Fibroblast of lung (primary cell): Measurements from ENCODE around the gene L1CAM.

ENCODE experiments used
- EZH2 ChIP-seq: IDR thresholded peaks from 2 replicates; pipeline ENCODE4 v1.5.1; 2012; ENCODE audit warnings: low read length, control low read depth, mild to moderate bottlenecking; ENCODE audit errors: missing control alignments
- TF ChIP-seq, protein P1 (sequence below), 2 donors: IDR thresholded peaks in 1 of 2; conservative IDR thresholded peaks in 1 of 2; 1 replicate in 1 of 2; 2 replicates in 1 of 2; pipeline ENCODE4 v1.5.1; 2011 to 2012; ENCODE audit warnings: low read length in 2 of 2, control low read depth in 1 of 2, inconsistent platforms in 1 of 2, low read depth in 1 of 2, mild to moderate bottlenecking in 1 of 2

GRCh38 chrX:153870791-153871360 lies 15.1 kb downstream of the L1CAM start:
- TF ChIP-seq, protein P1, sequence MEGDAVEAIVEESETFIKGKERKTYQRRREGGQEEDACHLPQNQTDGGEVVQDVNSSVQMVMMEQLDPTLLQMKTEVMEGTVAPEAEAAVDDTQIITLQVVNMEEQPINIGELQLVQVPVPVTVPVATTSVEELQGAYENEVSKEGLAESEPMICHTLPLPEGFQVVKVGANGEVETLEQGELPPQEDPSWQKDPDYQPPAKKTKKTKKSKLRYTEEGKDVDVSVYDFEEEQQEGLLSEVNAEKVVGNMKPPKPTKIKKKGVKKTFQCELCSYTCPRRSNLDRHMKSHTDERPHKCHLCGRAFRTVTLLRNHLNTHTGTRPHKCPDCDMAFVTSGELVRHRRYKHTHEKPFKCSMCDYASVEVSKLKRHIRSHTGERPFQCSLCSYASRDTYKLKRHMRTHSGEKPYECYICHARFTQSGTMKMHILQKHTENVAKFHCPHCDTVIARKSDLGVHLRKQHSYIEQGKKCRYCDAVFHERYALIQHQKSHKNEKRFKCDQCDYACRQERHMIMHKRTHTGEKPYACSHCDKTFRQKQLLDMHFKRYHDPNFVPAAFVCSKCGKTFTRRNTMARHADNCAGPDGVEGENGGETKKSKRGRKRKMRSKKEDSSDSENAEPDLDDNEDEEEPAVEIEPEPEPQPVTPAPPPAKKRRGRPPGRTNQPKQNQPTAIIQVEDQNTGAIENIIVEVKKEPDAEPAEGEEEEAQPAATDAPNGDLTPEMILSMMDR (conservative IDR thresholded peaks at IDR 0.05 in 1 of 2, IDR thresholded peaks at IDR 0.05 in 1 of 2; ENCODE audit: low read depth in 1 of 2, low read length in 2 of 2), result no peak
- no peak for TF ChIP-seq EZH2
